Aorta (tissue), 5 donors: ENCODE data around the gene BAZ1A. TPM values are rescaled to one million over a fixed set of nuclear protein-coding genes. Genes with fewer than 3 reads are reported as not detected.
A peak's percentile ranks its signal among the peaks of the same experiment; 100 is the strongest.
"Not testable (repeated sequence)": the region's sequence is repeated elsewhere in the genome, so short reads cannot be mapped to it uniquely, and the experiment has no call there.

Source experiments
- ATAC-seq: fragments of 200-7000 bp; cut with Tn5 transposase; one replicate; pipeline ENCODE4 v1.9.1; 2022; ENCODE audit warnings: moderate library complexity; ENCODE audit not compliant: low FRiP score
- DNase-seq, 2 donors: peaks; one replicate each; pipeline ENCODE4 v3.0.0-alpha.2; 2020
- H3K27ac ChIP-seq, 2 donors: one replicate each; pipeline ENCODE4 v1.5.1; 2013; ENCODE audit warnings: low read length in 2 of 2, mild to moderate bottlenecking in 2 of 2, moderate library complexity in 2 of 2, control low read depth in 1 of 2, inconsistent platforms in 1 of 2, low read depth in 1 of 2
- H3K27me3 ChIP-seq, 2 donors: one replicate each; pipeline ENCODE4 v1.6.1; 2013; ENCODE audit warnings: control low read depth in 1 of 2, low read length in 1 of 2, mild to moderate bottlenecking in 1 of 2, moderate library complexity in 1 of 2; ENCODE audit not compliant: insufficient read depth in 2 of 2, control insufficient read depth in 1 of 2
- H3K36me3 ChIP-seq, 2 donors: one replicate each; pipeline ENCODE4 v1.6.1; 2013; ENCODE audit warnings: control low read depth in 1 of 2, low read length in 1 of 2, mild to moderate bottlenecking in 1 of 2; ENCODE audit not compliant: insufficient read depth in 2 of 2, control insufficient read depth in 1 of 2
- H3K4me1 ChIP-seq, 2 donors: one replicate each; pipeline ENCODE4 v1.6.1; 2013; ENCODE audit warnings: low read length in 2 of 2, control low read depth in 1 of 2, mild to moderate bottlenecking in 1 of 2, moderate library complexity in 1 of 2; ENCODE audit not compliant: insufficient read depth in 2 of 2, control insufficient read depth in 1 of 2
- H3K4me3 ChIP-seq, 2 donors: one replicate each; pipeline ENCODE4 v1.5.1; 2013; ENCODE audit warnings: low read length in 2 of 2, control low read depth in 1 of 2, mild to moderate bottlenecking in 1 of 2
- H3K9me3 ChIP-seq: one replicate; pipeline ENCODE4 v1.6.1; 2013; ENCODE audit warnings: mild to moderate bottlenecking, low read length; ENCODE audit not compliant: control insufficient read depth
- WGBS, 2 donors: extraction: QIAGEN DNeasy Blood & Tissue Kit; methylation state at CpG; one replicate each; pipeline ENCODE4 v1.1.7; 2013; 5-methylcytosine and 5-hydroxymethylcytosine counted together
- intact Hi-C, 2 donors: fragments of 100-400 bp; cut with DNase I; formaldehyde crosslinking; loops; one replicate each; pipeline versions ENCODE4 v1.14.2 to v1.15.0; 2022
- polyA plus RNA-seq, 2 donors: library from polyadenylated mRNA; stranded (reverse); fragments of 200-250 nt; gene quantifications; one replicate each; pipeline ENCODE4 v1.2.3, GENCODE V29; 2013
- total RNA-seq, 2 donors: library from RNA; stranded (reverse); fragmentation: NEBNext Ultra II Directional; extraction: Animal tissue kit (Norgen Biotek cat#: 25700); gene quantifications; one replicate each; pipeline ENCODE4 v1.2.1, GENCODE V29; 2021
- donor health status: healthy with polysubstance abuse.
- donor health status: Bipolar disorder and iron deficiency.
- donor health status: DM: no; HTN: no; CAD: no.
- donor health status: DM: no; HTN: no; CAD: no.
- donor health status: DM: yes; HTN: yes; CAD: no.

The BAZ1A gene
- total and polyA plus RNA-seq, 4 donors, result 9.1 to 26.6 (median 22.1) TPM

GRCh38 chr14:34737079-34737478 lies 138.1 kb downstream of the BAZ1A start:
- H3K27me3 ChIP-seq, H3K4me3 ChIP-seq, H3K27ac ChIP-seq, intact Hi-C loops, H3K9me3 ChIP-seq, ATAC-seq, H3K4me1 ChIP-seq, H3K36me3 ChIP-seq, DNase-seq: not testable (repeated sequence)
- 92 to 93% methylated on average over 4 of the region's 4 CpGs for WGBS, 2 donors

GRCh38 chr14:34733245-34733644 lies 141.9 kb downstream of the BAZ1A start:
- H3K4me3 ChIP-seq, result no peak overlapping the region
- no peaks in the 10 kb centered on the region for H3K36me3 ChIP-seq
- H3K27me3 ChIP-seq, result no peaks in the 10 kb centered on the region
- no peak for ATAC-seq
- intact Hi-C loops, result no loop called here
- no peaks in the 10 kb centered on the region for H3K9me3 ChIP-seq
- DNase-seq, result no peak
- H3K4me1 ChIP-seq, result no peaks in the 10 kb centered on the region
- 48 to 54% methylated on average over 3 of the region's 3 CpGs for WGBS, 2 donors
- no peak overlapping the region for H3K27ac ChIP-seq

GRCh38 chr14:34732802-34733201 lies 142.4 kb downstream of the BAZ1A start:
- intact Hi-C loops, result no loop called here
- no peak for DNase-seq

GRCh38 chr14:34723867-34724266 lies 151.3 kb downstream of the BAZ1A start:
- intact Hi-C loops, result loop anchor here (2.0 kb wide), 1 partner anchor 51 kb away; no protein-coding TSS in a partner anchor
- no peak overlapping the region for H3K27ac ChIP-seq
- H3K36me3 ChIP-seq, result no peaks in the 10 kb centered on the region

More at GRCh38 chr14:34732802-34733201, 142.4 kb downstream of the BAZ1A start:
- Histone ChIP-seq H3K27me3 (no peaks in the 10 kb centered on the region), H3K27ac (no peak overlapping the region), H3K9me3 (no peaks in the 10 kb centered on the region), H3K36me3 (no peaks in the 10 kb centered on the region), H3K4me3 (no peak overlapping the region), H3K4me1 (no peaks in the 10 kb centered on the region)
- no peak for ATAC-seq
- 62 to 65% methylated on average over 4 of the region's 4 CpGs for WGBS, 2 donors

DNA sequence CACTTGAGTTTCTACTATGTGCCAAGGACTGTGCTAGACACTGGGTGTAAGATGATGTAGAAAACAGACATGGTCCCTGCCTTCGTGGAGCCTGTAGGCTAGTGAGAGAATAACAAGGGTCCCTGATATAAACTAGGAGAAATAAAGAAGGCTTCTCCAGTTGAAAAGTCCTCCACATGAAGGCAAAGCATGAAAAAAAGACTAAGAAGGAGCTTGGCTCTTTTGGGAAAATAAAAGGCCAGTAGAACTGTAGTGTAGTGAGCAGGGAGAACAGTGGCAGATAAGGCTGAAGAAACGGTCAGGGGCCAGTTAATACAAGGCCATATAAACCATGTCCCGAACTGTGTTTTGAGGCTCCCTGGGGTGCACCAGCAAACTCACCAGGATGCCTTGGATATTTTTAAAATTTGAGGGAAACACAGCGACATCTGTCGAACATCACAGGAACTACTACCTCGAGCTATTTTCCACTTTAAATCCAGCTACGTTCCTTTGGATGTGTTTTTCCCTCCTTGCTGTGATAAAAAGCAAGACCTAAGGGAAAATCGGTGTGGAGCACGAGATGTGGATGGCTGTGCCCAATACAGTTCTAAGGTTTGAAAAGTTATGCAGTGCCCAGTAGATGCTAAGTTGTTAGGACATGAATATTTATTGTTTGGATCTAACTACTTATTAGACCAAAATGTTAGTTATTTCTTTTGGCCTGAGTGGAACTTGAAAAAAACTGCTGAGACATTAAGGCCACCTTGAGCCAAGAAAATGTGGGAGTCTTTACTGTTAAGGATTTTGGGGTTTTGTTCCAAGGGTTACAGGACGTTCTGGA lies 152.2 kb downstream of the BAZ1A start:
- Histone ChIP-seq H3K4me1 (no peaks in the 10 kb centered on the region), H3K27ac (no peak overlapping the region), H3K9me3 (no peaks in the 10 kb centered on the region), H3K27me3 (no peaks in the 10 kb centered on the region), H3K36me3 (no peaks in the 10 kb centered on the region), H3K4me3 (no peak overlapping the region)
- 2 to 4% methylated on average over 10 of the region's 10 CpGs for WGBS, 2 donors
- DNase-seq, result no peak
- peak; percentile 83 for ATAC-seq
- intact Hi-C loops, result loop anchor here (2.0 kb wide), 1 partner anchor 50 kb away; no protein-coding TSS in a partner anchor

More at GRCh38 chr14:34723867-34724266, 151.3 kb downstream of the BAZ1A start:
- H3K4me3 ChIP-seq, result no peak overlapping the region
- 89 to 94% methylated on average over 3 of the region's 3 CpGs for WGBS, 2 donors
- no peaks in the 10 kb centered on the region for H3K27me3 ChIP-seq
- no peaks in the 10 kb centered on the region for H3K4me1 ChIP-seq
- DNase-seq, result no peak
- no peak for ATAC-seq
- H3K9me3 ChIP-seq, result no peaks in the 10 kb centered on the region

- Histone ChIP-seq H3K27ac (no peak overlapping the region), H3K9me3 (no peaks in the 10 kb centered on the region), H3K4me3 (no peak overlapping the region), H3K4me1 (no peaks in the 10 kb centered on the region), H3K36me3 (no peaks in the 10 kb centered on the region), H3K27me3 (no peaks in the 10 kb centered on the region)
- 88 to 92% methylated on average over 2 of the region's 2 CpGs for WGBS, 2 donors
- intact Hi-C loops, result no loop called here
- no peak for ATAC-seq
- DNase-seq, result no peak
These were observed 154.0 kb downstream of the BAZ1A start for GRCh38 chr14:34721129-34721528.

- Histone ChIP-seq H3K4me3 (no peak overlapping the region), H3K27ac (no peak overlapping the region), H3K36me3 (no peaks in the 10 kb centered on the region), H3K27me3 (no peaks in the 10 kb centered on the region), H3K4me1 (no peaks in the 10 kb centered on the region), H3K9me3 (no peaks in the 10 kb centered on the region)
- intact Hi-C loops, result no loop called here
- ATAC-seq, result no peak
- no peak for DNase-seq
- WGBS, 2 donors, result 48 to 60% methylated on average over 4 of the region's 4 CpGs
These were observed 156.3 kb downstream of the BAZ1A start for GRCh38 chr14:34718750-34719304.

DNA sequence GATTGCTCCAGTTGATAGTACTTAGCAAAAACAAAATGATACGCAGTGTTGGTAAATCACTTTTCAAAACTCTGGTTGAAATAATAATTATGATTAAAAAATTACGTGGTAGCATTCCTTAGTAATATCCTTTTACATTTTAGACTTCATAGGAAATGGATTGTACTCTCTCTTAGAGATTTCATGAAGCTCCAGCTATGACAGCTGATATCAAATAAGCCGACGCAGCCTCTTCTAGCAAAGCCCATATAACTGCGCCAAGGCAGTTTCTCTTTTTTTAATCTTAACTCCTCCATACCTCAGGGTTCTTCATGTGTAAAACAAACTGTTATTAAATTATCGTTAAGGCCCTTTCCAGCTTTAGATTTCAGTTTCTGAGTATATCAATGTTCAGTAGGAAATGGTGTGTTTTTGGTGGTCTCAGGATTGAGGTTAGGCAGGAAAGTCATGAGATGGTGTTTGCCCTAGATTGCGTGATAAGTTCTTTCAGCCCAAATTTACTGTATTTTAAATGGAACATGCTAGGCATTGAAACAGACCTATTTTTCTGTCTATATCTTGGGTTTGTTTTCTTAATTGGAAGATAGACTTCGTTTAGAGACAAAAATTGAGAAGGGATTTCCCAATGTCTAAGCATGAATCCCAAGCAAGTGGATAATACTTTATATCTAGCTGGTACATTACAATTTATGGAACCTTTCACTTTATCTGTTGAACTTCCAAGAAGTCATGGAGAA lies 159.9 kb downstream of the BAZ1A start:
- Histone ChIP-seq H3K27me3 (no peaks in the 10 kb centered on the region), H3K4me1 (peaks cover 0 to 4% of the 10 kb centered on the region in 2 donors), H3K4me3 (peak overlapping the region in 1 of 2 donors; percentile 98), H3K27ac (no peak overlapping the region), H3K36me3 (no peaks in the 10 kb centered on the region), H3K9me3 (no peaks in the 10 kb centered on the region)
- ATAC-seq (no peak), DNase-seq (no peak)
- intact Hi-C loops, result no loop called here
- 52 to 54% methylated on average over 8 of the region's 8 CpGs for WGBS, 2 donors
